ENCODE data around the gene AK4. TPM values are rescaled to one million over a fixed set of nuclear protein-coding genes. Genes with fewer than 3 reads are reported as not detected.

The AK4 gene
- total RNA-seq, 6 donors from 2014 or later, result 0.44 to 7.0 (median 3.6) TPM

GRCh38 chr1:65147424-65148177 lies 402 bp upstream of the AK4 start:
- WGBS, 2 donors, result 1% methylated on average over 20 of the region's 88 CpGs; no CpG with 5 or more reads in 1 of the 2 donors

GRCh38 chr1:65148548-65149350 lies 746 bp downstream of the AK4 start:
- Histone ChIP-seq H3K9me3 (no peaks in the 10 kb centered on the region), H3K36me3 (no peaks in the 10 kb centered on the region), H3K27me3 (peaks cover 0 to 12% (median 0%) of the 10 kb centered on the region in 4 donors), H3K4me3 (peak overlapping the region; percentile 58 to 76 (median 71)), H3K27ac (peak overlapping the region in 3 of 4 donors; percentile 4 to 63 (median 44)), H3K4me1 (peaks cover 14 to 26% (median 20%) of the 10 kb centered on the region in 4 donors)
- peak; percentile 23 to 89 for DNase-seq
- TF ChIP-seq EP300 (IDR thresholded peaks at IDR 0.05) (no peak), POLR2A (IDR thresholded peaks at IDR 0.05) (no peak), POLR2AphosphoS5 (IDR thresholded peaks at IDR 0.05) (no peak), CTCF (IDR thresholded peaks at IDR 0.05) (no peak)
- peak; percentile 35 to 75 for ATAC-seq (ENCODE audit: low FRiP score in 2 of 2)
- WGBS, 2 donors, result 0 to 1% methylated on average over 10 to 35 of the region's 73 CpGs

More at GRCh38 chr1:65147424-65148177, 402 bp upstream of the AK4 start:
- H3K27me3 ChIP-seq, result peaks cover 0 to 12% (median 0%) of the 10 kb centered on the region in 4 donors
- ATAC-seq (ENCODE audit: low FRiP score in 2 of 2), result peak in 1 of 2 donors; percentile 69
- peak; percentile 29 to 91 for DNase-seq
- no peaks in the 10 kb centered on the region for H3K36me3 ChIP-seq
- H3K4me1 ChIP-seq, result peaks cover 14 to 26% (median 20%) of the 10 kb centered on the region in 4 donors
- peak overlapping the region; percentile 58 to 76 (median 71) for H3K4me3 ChIP-seq
- H3K9me3 ChIP-seq, result no peaks in the 10 kb centered on the region
- no peak for TF ChIP-seq CTCF (IDR thresholded peaks at IDR 0.05)
- no peak for TF ChIP-seq POLR2AphosphoS5 (IDR thresholded peaks at IDR 0.05)
- TF ChIP-seq POLR2A (IDR thresholded peaks at IDR 0.05), result no peak
- TF ChIP-seq EP300 (IDR thresholded peaks at IDR 0.05), result no peak
- peak overlapping the region in 2 of 4 donors; percentile 45 to 63 for H3K27ac ChIP-seq

GRCh38 chr1:65149351-65150107 lies 1.5 kb downstream of the AK4 start:
- peak overlapping the region in 3 of 4 donors; percentile 58 to 74 (median 68) for H3K4me3 ChIP-seq
- TF ChIP-seq POLR2A (IDR thresholded peaks at IDR 0.05), result no peak
- TF ChIP-seq POLR2AphosphoS5 (IDR thresholded peaks at IDR 0.05), result no peak
- TF ChIP-seq EP300 (IDR thresholded peaks at IDR 0.05), result no peak
- TF ChIP-seq CTCF (IDR thresholded peaks at IDR 0.05), result no peak
- 33 to 36% methylated on average over 14 of the region's 14 CpGs for WGBS, 2 donors
- H3K9me3 ChIP-seq, result no peaks in the 10 kb centered on the region
- ATAC-seq (ENCODE audit: low FRiP score in 2 of 2) (no peak), DNase-seq (no peak)
- no peaks in the 10 kb centered on the region for H3K36me3 ChIP-seq
- peaks cover 0 to 12% (median 0%) of the 10 kb centered on the region in 4 donors for H3K27me3 ChIP-seq
- peak overlapping the region in 3 of 4 donors; percentile 4 to 63 (median 44) for H3K27ac ChIP-seq
- peaks cover 14 to 26% (median 20%) of the 10 kb centered on the region in 4 donors for H3K4me1 ChIP-seq

GRCh38 chr1:65150108-65150463 lies 2.1 kb downstream of the AK4 start:
- Histone ChIP-seq H3K36me3 (no peaks in the 10 kb centered on the region), H3K4me3 (no peak overlapping the region), H3K4me1 (peaks cover 14 to 26% (median 20%) of the 10 kb centered on the region in 4 donors), H3K9me3 (no peaks in the 10 kb centered on the region), H3K27me3 (peaks cover 0 to 12% (median 0%) of the 10 kb centered on the region in 4 donors), H3K27ac (no peak overlapping the region)
- no peak for DNase-seq
- no peak for ATAC-seq (ENCODE audit: low FRiP score in 2 of 2)
- TF ChIP-seq POLR2AphosphoS5 (IDR thresholded peaks at IDR 0.05) (no peak), EP300 (IDR thresholded peaks at IDR 0.05) (no peak), CTCF (IDR thresholded peaks at IDR 0.05) (no peak), POLR2A (IDR thresholded peaks at IDR 0.05) (no peak)

Measured in upper lobe of left lung (tissue), 6 donors.